ENCODE measurements around the gene B4GALT5.
"Not testable (repeated sequence)": the region's sequence is repeated elsewhere in the genome, so short reads cannot be mapped to it uniquely, and the experiment has no call there.

Gene B4GALT5

GRCh38 chr20:49656304-49656703 lies 57.4 kb downstream of the B4GALT5 start:
- DNase-seq = no peak

- no peak for DNase-seq
Measured at GRCh38 chr20:49653925-49654434, 59.7 kb downstream of the B4GALT5 start.

GRCh38 chr20:49649672-49650071 lies 64.0 kb downstream of the B4GALT5 start:
- DNase-seq = no peak

- DNase-seq = no peak
Measured at GRCh38 chr20:49647550-49647949, 66.1 kb downstream of the B4GALT5 start.

GRCh38 chr20:49646528-49646927 lies 67.2 kb downstream of the B4GALT5 start:
- no peak for DNase-seq

GRCh38 chr20:49646126-49646525 lies 67.6 kb downstream of the B4GALT5 start:
- no peak for DNase-seq

GRCh38 chr20:49644980-49645565 lies 68.6 kb downstream of the B4GALT5 start:
- DNase-seq = no peak

- no peak for DNase-seq
Measured at GRCh38 chr20:49642816-49643215, 70.9 kb downstream of the B4GALT5 start.

- DNase-seq = no peak
Measured at GRCh38 chr20:49641683-49642656, 71.7 kb downstream of the B4GALT5 start.

GRCh38 chr20:49637046-49637637 lies 76.5 kb downstream of the B4GALT5 start:
- no peak for DNase-seq

- no peak for DNase-seq
Measured at GRCh38 chr20:49636447-49636846, 77.2 kb downstream of the B4GALT5 start.

- DNase-seq = no peak
Measured at GRCh38 chr20:49635866-49636265, 77.8 kb downstream of the B4GALT5 start.

GRCh38 chr20:49635166-49635565 lies 78.5 kb downstream of the B4GALT5 start:
- DNase-seq = no peak

- DNase-seq = no peak
Measured at GRCh38 chr20:49634116-49634515, 79.6 kb downstream of the B4GALT5 start.

- DNase-seq = no peak
Measured at GRCh38 chr20:49633643-49634042, 80.0 kb downstream of the B4GALT5 start.

- DNase-seq = no peak
Measured at GRCh38 chr20:49633023-49633422, 80.7 kb downstream of the B4GALT5 start.

- DNase-seq = no peak
Measured at GRCh38 chr20:49631856-49632418, 81.7 kb downstream of the B4GALT5 start.

- DNase-seq = no peak
Measured at GRCh38 chr20:49631061-49631716, 82.5 kb downstream of the B4GALT5 start.

GRCh38 chr20:49630396-49630951 lies 83.2 kb downstream of the B4GALT5 start:
- no peak for DNase-seq

- DNase-seq = no peak
Measured at GRCh38 chr20:49629606-49630005, 84.1 kb downstream of the B4GALT5 start.

GRCh38 chr20:49628280-49628679 lies 85.4 kb downstream of the B4GALT5 start:
- not testable (repeated sequence) for DNase-seq

- no peak for DNase-seq
Measured at GRCh38 chr20:49627329-49627761, 86.3 kb downstream of the B4GALT5 start.
